ENCODE data around the gene CSMD2.

Gene CSMD2

DNA sequence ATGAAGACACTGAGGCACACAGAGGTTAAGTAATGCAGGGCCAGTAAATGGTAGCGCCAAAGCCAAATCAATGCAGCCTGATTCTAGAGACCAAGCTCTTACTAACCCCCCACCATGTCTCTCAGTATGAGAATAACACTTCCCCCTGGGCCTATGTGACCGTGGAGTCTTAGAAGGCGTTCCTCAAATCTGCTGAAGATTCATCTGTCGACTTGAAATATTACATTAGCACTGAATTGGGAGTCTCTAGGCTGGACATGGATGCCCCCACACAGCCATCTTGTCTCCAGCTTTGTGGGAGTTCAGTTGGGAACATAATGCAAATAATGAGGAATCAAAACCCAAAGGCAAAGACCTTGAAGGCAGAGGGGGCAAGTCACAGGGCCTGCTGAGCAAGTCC is 419.1 kb downstream of the CSMD2 start:
- no peak overlapping the region for H3K4me2 ChIP-seq (ENCODE audit: low read length, poor library complexity, severe bottlenecking)
- no peak overlapping the region for H3K27ac ChIP-seq (ENCODE audit: low read length, poor library complexity, severe bottlenecking)
- H3K36me3 ChIP-seq (ENCODE audit: control insufficient read depth in 1 of 2, insufficient read depth in 2 of 2, low read depth in 1 of 2, low read length in 2 of 2), result peaks cover 0 to 14% of the 10 kb centered on the region in 2 experiments
- no peak overlapping the region for H2BK120ac ChIP-seq (ENCODE audit: low read depth, low read length)
- no peak overlapping the region for H3K4me3 ChIP-seq (ENCODE audit: insufficient read depth in 1 of 2, low read depth in 1 of 2, low read length in 2 of 2)
- H2BK15ac ChIP-seq (ENCODE audit: low read depth, poor library complexity, severe bottlenecking), result no peak overlapping the region
- H2BK12ac ChIP-seq (ENCODE audit: low read length in 2 of 2), result no peak overlapping the region
- H3K4ac ChIP-seq (ENCODE audit: low read depth in 1 of 2, low read length in 2 of 2), result no peak overlapping the region
- whole genome bisulfite sequencing, result 49% methylated on average over 4 of the region's 4 CpGs
- H3K27me3 ChIP-seq (ENCODE audit: control insufficient read depth in 1 of 2, insufficient read depth in 1 of 2, low read length in 2 of 2), result no peaks in the 10 kb centered on the region
- H3K18ac ChIP-seq (ENCODE audit: low read depth in 1 of 2, low read length in 2 of 2), result no peak overlapping the region
- H3K23ac ChIP-seq (ENCODE audit: low read length in 2 of 2), result no peak overlapping the region
- no peak overlapping the region for H2AK5ac ChIP-seq (ENCODE audit: low read length, severe bottlenecking)
- H3K14ac ChIP-seq (ENCODE audit: low read length in 2 of 2), result no peak overlapping the region
- no peak overlapping the region for H2BK5ac ChIP-seq (ENCODE audit: low read depth, low read length, poor library complexity, severe bottlenecking)
- no peak overlapping the region for H3K9ac ChIP-seq (ENCODE audit: low read length)
- H4K91ac ChIP-seq (ENCODE audit: low read length), result no peak overlapping the region
- no peak overlapping the region for H4K8ac ChIP-seq (ENCODE audit: low read length)
- no peak for DNase-seq
- no peak overlapping the region for H2AFZ ChIP-seq (ENCODE audit: low read depth, low read length)
- no peaks in the 10 kb centered on the region for H3K9me3 ChIP-seq (ENCODE audit: control insufficient read depth, low read length)
- H3K4me1 ChIP-seq (ENCODE audit: control insufficient read depth, insufficient read depth, low read depth, low read length), result no peaks in the 10 kb centered on the region
- H3K79me1 ChIP-seq (replicated peaks; ENCODE audit: low read length, poor library complexity, severe bottlenecking), result no peaks in the 10 kb centered on the region

- Histone ChIP-seq H3K18ac (ENCODE audit: low read depth in 1 of 2, low read length in 2 of 2) (no peak overlapping the region), H2BK120ac (ENCODE audit: low read depth, low read length) (no peak overlapping the region), H3K14ac (ENCODE audit: low read length in 2 of 2) (no peak overlapping the region), H3K4ac (ENCODE audit: low read depth in 1 of 2, low read length in 2 of 2) (no peak overlapping the region), H3K79me1 (replicated peaks; ENCODE audit: low read length, poor library complexity, severe bottlenecking) (no peaks in the 10 kb centered on the region), H3K27ac (ENCODE audit: low read length, poor library complexity, severe bottlenecking) (no peak overlapping the region), H4K91ac (ENCODE audit: low read length) (no peak overlapping the region), H3K36me3 (ENCODE audit: control insufficient read depth in 1 of 2, insufficient read depth in 2 of 2, low read depth in 1 of 2, low read length in 2 of 2) (peaks cover 0 to 25% of the 10 kb centered on the region in 2 experiments), H3K9me3 (ENCODE audit: control insufficient read depth, low read length) (no peaks in the 10 kb centered on the region), H3K4me1 (ENCODE audit: control insufficient read depth, insufficient read depth, low read depth, low read length) (no peaks in the 10 kb centered on the region), H3K4me3 (ENCODE audit: insufficient read depth in 1 of 2, low read depth in 1 of 2, low read length in 2 of 2) (no peak overlapping the region), H3K9ac (ENCODE audit: low read length) (no peak overlapping the region), H4K8ac (ENCODE audit: low read length) (no peak overlapping the region), H2AFZ (ENCODE audit: low read depth, low read length) (no peak overlapping the region), H2BK12ac (ENCODE audit: low read length in 2 of 2) (no peak overlapping the region), H3K4me2 (ENCODE audit: low read length, poor library complexity, severe bottlenecking) (no peak overlapping the region), H2BK15ac (ENCODE audit: low read depth, poor library complexity, severe bottlenecking) (no peak overlapping the region), H2BK5ac (ENCODE audit: low read depth, low read length, poor library complexity, severe bottlenecking) (no peak overlapping the region), H3K23ac (ENCODE audit: low read length in 2 of 2) (no peak overlapping the region), H3K27me3 (ENCODE audit: control insufficient read depth in 1 of 2, insufficient read depth in 1 of 2, low read length in 2 of 2) (no peaks in the 10 kb centered on the region), H2AK5ac (ENCODE audit: low read length, severe bottlenecking) (no peak overlapping the region)
- DNase-seq, result no peak
- 77% methylated on average over 11 of the region's 13 CpGs for WGBS
Measured at GRCh38 chr1:33743221-33743998, 421.6 kb downstream of the CSMD2 start.

- no peaks in the 10 kb centered on the region for H3K27me3 ChIP-seq (ENCODE audit: control insufficient read depth in 1 of 2, insufficient read depth in 1 of 2, low read length in 2 of 2)
- H4K91ac ChIP-seq (ENCODE audit: low read length), result no peak overlapping the region
- H3K4me2 ChIP-seq (ENCODE audit: low read length, poor library complexity, severe bottlenecking), result no peak overlapping the region
- 83% methylated on average over 3 of the region's 3 CpGs for WGBS
- no peak for DNase-seq
- no peak overlapping the region for H2BK5ac ChIP-seq (ENCODE audit: low read depth, low read length, poor library complexity, severe bottlenecking)
- no peak overlapping the region for H3K18ac ChIP-seq (ENCODE audit: low read depth in 1 of 2, low read length in 2 of 2)
- no peak overlapping the region for H2BK15ac ChIP-seq (ENCODE audit: low read depth, poor library complexity, severe bottlenecking)
- no peak overlapping the region for H3K4me3 ChIP-seq (ENCODE audit: insufficient read depth in 1 of 2, low read depth in 1 of 2, low read length in 2 of 2)
- H3K9me3 ChIP-seq (ENCODE audit: control insufficient read depth, low read length), result no peaks in the 10 kb centered on the region
- H4K8ac ChIP-seq (ENCODE audit: low read length), result no peak overlapping the region
- H3K23ac ChIP-seq (ENCODE audit: low read length in 2 of 2), result no peak overlapping the region
- H3K4ac ChIP-seq (ENCODE audit: low read depth in 1 of 2, low read length in 2 of 2), result no peak overlapping the region
- H3K4me1 ChIP-seq (ENCODE audit: control insufficient read depth, insufficient read depth, low read depth, low read length), result no peaks in the 10 kb centered on the region
- no peaks in the 10 kb centered on the region for H3K79me1 ChIP-seq (replicated peaks; ENCODE audit: low read length, poor library complexity, severe bottlenecking)
- H3K27ac ChIP-seq (ENCODE audit: low read length, poor library complexity, severe bottlenecking), result no peak overlapping the region
- no peak overlapping the region for H2AK5ac ChIP-seq (ENCODE audit: low read length, severe bottlenecking)
- no peak overlapping the region for H3K14ac ChIP-seq (ENCODE audit: low read length in 2 of 2)
- H2BK120ac ChIP-seq (ENCODE audit: low read depth, low read length), result no peak overlapping the region
- no peak overlapping the region for H2BK12ac ChIP-seq (ENCODE audit: low read length in 2 of 2)
- no peak overlapping the region for H2AFZ ChIP-seq (ENCODE audit: low read depth, low read length)
- H3K36me3 ChIP-seq (ENCODE audit: control insufficient read depth in 1 of 2, insufficient read depth in 2 of 2, low read depth in 1 of 2, low read length in 2 of 2), result peaks cover 0 to 27% of the 10 kb centered on the region in 2 experiments
- no peak overlapping the region for H3K9ac ChIP-seq (ENCODE audit: low read length)
Measured at GRCh38 chr1:33742663-33743062, 422.4 kb downstream of the CSMD2 start.

DNA sequence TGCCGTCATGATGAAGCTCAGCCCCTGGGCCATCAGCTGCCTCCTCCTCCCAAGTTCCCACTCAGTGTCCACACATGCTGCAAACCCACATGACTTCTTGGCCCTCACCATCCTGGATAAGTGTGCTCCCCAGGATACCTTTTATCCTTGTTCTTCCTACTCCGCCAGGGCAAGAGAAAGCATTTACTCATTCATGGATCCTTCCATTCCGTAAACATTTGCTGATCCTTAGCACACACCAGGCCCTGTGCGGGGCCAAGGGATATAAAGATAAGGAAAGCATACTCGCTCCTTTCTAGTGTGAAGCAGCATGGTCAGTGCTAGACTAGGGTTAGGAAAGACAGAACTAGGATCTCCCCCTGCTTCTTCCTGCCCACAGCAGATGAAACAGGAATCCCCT is 423.3 kb downstream of the CSMD2 start:
- H3K23ac ChIP-seq (ENCODE audit: low read length in 2 of 2), result no peak overlapping the region
- no peaks in the 10 kb centered on the region for H3K4me1 ChIP-seq (ENCODE audit: control insufficient read depth, insufficient read depth, low read depth, low read length)
- H4K8ac ChIP-seq (ENCODE audit: low read length), result no peak overlapping the region
- no peak for DNase-seq
- no peak overlapping the region for H3K14ac ChIP-seq (ENCODE audit: low read length in 2 of 2)
- H2BK5ac ChIP-seq (ENCODE audit: low read depth, low read length, poor library complexity, severe bottlenecking), result no peak overlapping the region
- H3K9me3 ChIP-seq (ENCODE audit: control insufficient read depth, low read length), result no peaks in the 10 kb centered on the region
- H3K79me1 ChIP-seq (replicated peaks; ENCODE audit: low read length, poor library complexity, severe bottlenecking), result no peaks in the 10 kb centered on the region
- H4K91ac ChIP-seq (ENCODE audit: low read length), result no peak overlapping the region
- H3K4me3 ChIP-seq (ENCODE audit: insufficient read depth in 1 of 2, low read depth in 1 of 2, low read length in 2 of 2), result no peak overlapping the region
- H2AFZ ChIP-seq (ENCODE audit: low read depth, low read length), result no peak overlapping the region
- H3K9ac ChIP-seq (ENCODE audit: low read length), result no peak overlapping the region
- H2BK120ac ChIP-seq (ENCODE audit: low read depth, low read length), result no peak overlapping the region
- H3K4me2 ChIP-seq (ENCODE audit: low read length, poor library complexity, severe bottlenecking), result no peak overlapping the region
- H3K18ac ChIP-seq (ENCODE audit: low read depth in 1 of 2, low read length in 2 of 2), result no peak overlapping the region
- no peaks in the 10 kb centered on the region for H3K27me3 ChIP-seq (ENCODE audit: control insufficient read depth in 1 of 2, insufficient read depth in 1 of 2, low read length in 2 of 2)
- no peak overlapping the region for H3K27ac ChIP-seq (ENCODE audit: low read length, poor library complexity, severe bottlenecking)
- no peak overlapping the region for H2AK5ac ChIP-seq (ENCODE audit: low read length, severe bottlenecking)
- no peak overlapping the region for H2BK15ac ChIP-seq (ENCODE audit: low read depth, poor library complexity, severe bottlenecking)
- peaks cover 0 to 28% of the 10 kb centered on the region in 2 experiments for H3K36me3 ChIP-seq (ENCODE audit: control insufficient read depth in 1 of 2, insufficient read depth in 2 of 2, low read depth in 1 of 2, low read length in 2 of 2)
- no peak overlapping the region for H3K4ac ChIP-seq (ENCODE audit: low read depth in 1 of 2, low read length in 2 of 2)
- WGBS, result 88% methylated on average over 5 of the region's 5 CpGs
- H2BK12ac ChIP-seq (ENCODE audit: low read length in 2 of 2), result no peak overlapping the region
